OCI-LY1 (cell line): ENCODE data around the gene LPAR5.

Experiments used
- EZH2 ChIP-seq: fragments of 200-600 bp; sonication (generic), shearing (Covaris generic); IDR thresholded peaks from 2 replicates; pipeline ENCODE4 v1.8.0; 2017; ENCODE audit warnings: borderline replicate concordance, mixed run types, mild to moderate bottlenecking, antibody characterized with exemption, low read length, moderate library complexity, mixed read lengths
- TF ChIP-seq, protein P1 (sequence below): fragments of 200-600 bp; sonication (generic), shearing (Covaris generic); IDR thresholded peaks from 2 replicates; pipeline ENCODE4 v1.5.1; 2017; ENCODE audit warnings: mild to moderate bottlenecking, antibody characterized with exemption, low read length, moderate library complexity, mixed read lengths

DNA sequence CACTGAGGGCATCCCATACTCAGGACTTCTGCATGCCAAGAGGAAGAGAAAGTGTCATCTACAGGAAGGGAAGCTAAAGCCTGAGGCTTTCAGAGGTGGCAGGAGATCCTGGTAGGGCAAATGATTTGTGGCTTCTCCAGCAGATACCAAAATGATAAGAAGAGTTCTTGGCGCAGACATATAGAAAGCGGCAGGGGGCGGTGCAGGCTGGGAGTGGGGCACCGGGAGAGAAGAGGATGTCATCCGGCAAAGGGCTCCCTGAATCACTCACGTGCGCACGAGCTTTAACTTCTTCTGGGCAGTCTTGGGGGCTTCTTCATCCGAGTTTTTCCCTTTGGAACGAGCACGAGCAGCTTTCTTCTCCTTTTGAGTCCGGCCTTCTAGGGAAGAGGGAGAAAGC, 16.6 kb upstream of the LPAR5 start:
- TF ChIP-seq, protein P1, sequence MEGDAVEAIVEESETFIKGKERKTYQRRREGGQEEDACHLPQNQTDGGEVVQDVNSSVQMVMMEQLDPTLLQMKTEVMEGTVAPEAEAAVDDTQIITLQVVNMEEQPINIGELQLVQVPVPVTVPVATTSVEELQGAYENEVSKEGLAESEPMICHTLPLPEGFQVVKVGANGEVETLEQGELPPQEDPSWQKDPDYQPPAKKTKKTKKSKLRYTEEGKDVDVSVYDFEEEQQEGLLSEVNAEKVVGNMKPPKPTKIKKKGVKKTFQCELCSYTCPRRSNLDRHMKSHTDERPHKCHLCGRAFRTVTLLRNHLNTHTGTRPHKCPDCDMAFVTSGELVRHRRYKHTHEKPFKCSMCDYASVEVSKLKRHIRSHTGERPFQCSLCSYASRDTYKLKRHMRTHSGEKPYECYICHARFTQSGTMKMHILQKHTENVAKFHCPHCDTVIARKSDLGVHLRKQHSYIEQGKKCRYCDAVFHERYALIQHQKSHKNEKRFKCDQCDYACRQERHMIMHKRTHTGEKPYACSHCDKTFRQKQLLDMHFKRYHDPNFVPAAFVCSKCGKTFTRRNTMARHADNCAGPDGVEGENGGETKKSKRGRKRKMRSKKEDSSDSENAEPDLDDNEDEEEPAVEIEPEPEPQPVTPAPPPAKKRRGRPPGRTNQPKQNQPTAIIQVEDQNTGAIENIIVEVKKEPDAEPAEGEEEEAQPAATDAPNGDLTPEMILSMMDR = no peak
- no peak for TF ChIP-seq EZH2
